PC-3 (cell line): ENCODE measurements around the gene TSNAXIP1. TPM values are rescaled to one million over a fixed set of nuclear protein-coding genes. Genes with fewer than 3 reads are reported as not detected.

Experiments used
- ATAC-seq: fragments of 200-7000 bp; cut with Tn5 transposase; 2 replicates; pipeline ENCODE4 v1.9.1; 2020; ENCODE audit warnings: mild to moderate bottlenecking, moderate library complexity
- BruUV-seq: library from RNA; stranded (reverse); fragments of 400-500 nt; replicated peaks from 2 replicates; lab custom pipeline; 2021; lab: Mats Ljungman, UMichigan
- CTCF ChIA-PET: fragments of 300-600 bp; sonication (Branson Sonifier 250); formaldehyde crosslinking; loops from one replicate; lab custom pipeline; 2022; ENCODE audit warnings: antibody characterized with exemption; lab: Charles Lee
- POLR2A ChIA-PET: fragments of 300-600 bp; sonication (Branson Sonifier 250); formaldehyde crosslinking; loops from one replicate; lab custom pipeline; 2022; ENCODE audit warnings: antibody characterized with exemption; ENCODE audit not compliant: unreplicated experiment; lab: Charles Lee
- DNase-seq: peaks from one replicate; pipeline ENCODE4 v3.0.0-alpha.2; 2015
- H2AFZ ChIP-seq: fragments of 300-600 bp; sonication (generic); 2 replicates; pipeline ENCODE4 v1.6.0; 2016; ENCODE audit warnings: antibody characterized with exemption, low read length
- H3F3A ChIP-seq: fragments of 300-600 bp; sonication (generic); one replicate; pipeline ENCODE4 v1.6.0; 2017; ENCODE audit warnings: antibody characterized with exemption, low read length, control low read depth, mild to moderate bottlenecking; ENCODE audit not compliant: unreplicated experiment
- H3K27ac ChIP-seq: fragments of 300-600 bp; sonication (generic); 2 replicates; pipeline ENCODE4 v1.5.1; 2016; ENCODE audit warnings: mild to moderate bottlenecking, low read length
- H3K27me3 ChIP-seq: fragments of 300-600 bp; sonication (generic); 2 replicates; pipeline ENCODE4 v1.6.1; 2016; ENCODE audit warnings: low read length, mixed read lengths
- H3K36me3 ChIP-seq: fragments of 300-600 bp; sonication (generic); 2 replicates; pipeline ENCODE4 v1.6.1; 2016; ENCODE audit warnings: low read depth, mixed run types, low read length, mixed read lengths
- H3K4me1 ChIP-seq: fragments of 300-600 bp; sonication (generic); 2 replicates; pipeline ENCODE4 v1.5.1; 2016; ENCODE audit warnings: low read length; ENCODE audit not compliant: insufficient read depth
- H3K4me2 ChIP-seq: fragments of 300-600 bp; sonication (generic); 2 replicates; pipeline ENCODE4 v1.6.0; 2016; ENCODE audit warnings: low read length
- H3K4me3 ChIP-seq: fragments of 300-600 bp; sonication (generic); 2 replicates; pipeline ENCODE4 v1.5.1; 2016; ENCODE audit warnings: mild to moderate bottlenecking, low read length, mixed read lengths
- H3K79me2 ChIP-seq: fragments of 300-600 bp; sonication (generic); 2 replicates; pipeline ENCODE4 v1.6.1; 2017; ENCODE audit warnings: low read length, mixed read lengths
- H3K9ac ChIP-seq: fragments of 300-600 bp; sonication (generic); 2 replicates; pipeline ENCODE4 v1.6.0; 2016; ENCODE audit warnings: mild to moderate bottlenecking, low read length
- H3K9me2 ChIP-seq: fragments of 300-600 bp; sonication (generic); replicated peaks from 2 replicates; pipeline ENCODE4 v1.6.1; 2016; ENCODE audit warnings: mixed run types, low read length, mixed read lengths
- H3K9me3 ChIP-seq: fragments of 300-600 bp; sonication (generic); 2 replicates; pipeline ENCODE4 v1.6.1; 2016; ENCODE audit warnings: low read length, mixed read lengths
- H4K20me1 ChIP-seq: fragments of 300-600 bp; sonication (generic); 2 replicates; pipeline ENCODE4 v1.6.1; 2016; ENCODE audit warnings: low read length, mixed read lengths
- EZH2 ChIP-seq: fragments of 300-600 bp; sonication (generic); IDR thresholded peaks from one replicate; pipeline ENCODE4 v1.6.1; 2017; ENCODE audit warnings: antibody characterized with exemption, mild to moderate bottlenecking, low read length; ENCODE audit not compliant: unreplicated experiment
- EZH2phosphoT487 ChIP-seq: fragments of 300-600 bp; sonication (generic); IDR thresholded peaks from 2 replicates; pipeline ENCODE4 v1.6.1; 2018; ENCODE audit warnings: mild to moderate bottlenecking, antibody characterized with exemption, low read length, borderline replicate concordance
- intact Hi-C: fragments of 100-400 bp; cut with micrococcal nuclease; formaldehyde crosslinking; loops from 2 replicates; pipeline ENCODE4 v1.9.0; 2023
- total RNA-seq: library from RNA; depleted of rRNA; stranded (reverse); fragments of >200 nt; gene quantifications from 2 replicates; pipeline ENCODE4 v1.2.3, GENCODE V29; 2014
- TF ChIP-seq, protein P1 (sequence below): fragments of 300-600 bp; sonication (generic); conservative IDR thresholded peaks from 2 replicates; pipeline ENCODE4 v1.5.1; 2017; ENCODE audit warnings: antibody characterized with exemption, low read depth, mild to moderate bottlenecking, low read length

TSNAXIP1 gene
- total RNA-seq, 1 experiment from 2014 or later, result 0.44 TPM

DNA sequence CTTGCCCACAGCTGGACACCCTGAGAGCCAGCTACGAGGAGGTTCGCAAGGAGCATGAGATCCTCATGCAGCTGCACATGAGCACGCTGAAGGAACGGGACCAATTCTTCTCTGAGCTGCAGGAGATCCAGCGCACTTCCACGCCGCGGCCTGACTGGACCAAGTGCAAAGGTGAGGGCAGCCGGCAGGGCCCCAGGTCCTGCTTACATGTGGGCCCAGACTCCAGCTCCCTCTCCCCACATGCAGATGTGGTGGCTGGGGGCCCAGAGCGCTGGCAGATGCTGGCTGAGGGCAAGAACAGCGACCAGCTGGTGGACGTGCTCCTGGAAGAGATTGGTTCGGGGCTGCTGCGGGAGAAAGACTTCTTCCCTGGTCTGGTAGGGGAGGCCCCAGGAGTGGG lies 19.2 kb downstream of the TSNAXIP1 start:
- H3F3A ChIP-seq, result no peaks in the 10 kb centered on the region
- H3K9me2 ChIP-seq, result no peaks in the 10 kb centered on the region
- H3K79me2 ChIP-seq, result no peaks in the 10 kb centered on the region
- no peak overlapping the region for H3K9ac ChIP-seq
- no peaks in the 10 kb centered on the region for H3K4me1 ChIP-seq
- no peak overlapping the region for H3K27ac ChIP-seq
- DNase-seq (no peak), ATAC-seq (no peak)
- H3K27me3 ChIP-seq, result no peaks in the 10 kb centered on the region
- ChIA-PET CTCF (no interaction called here), POLR2A (no interaction called here)
- BruUV-seq, result no TSS peak
- TF ChIP-seq, protein P1, sequence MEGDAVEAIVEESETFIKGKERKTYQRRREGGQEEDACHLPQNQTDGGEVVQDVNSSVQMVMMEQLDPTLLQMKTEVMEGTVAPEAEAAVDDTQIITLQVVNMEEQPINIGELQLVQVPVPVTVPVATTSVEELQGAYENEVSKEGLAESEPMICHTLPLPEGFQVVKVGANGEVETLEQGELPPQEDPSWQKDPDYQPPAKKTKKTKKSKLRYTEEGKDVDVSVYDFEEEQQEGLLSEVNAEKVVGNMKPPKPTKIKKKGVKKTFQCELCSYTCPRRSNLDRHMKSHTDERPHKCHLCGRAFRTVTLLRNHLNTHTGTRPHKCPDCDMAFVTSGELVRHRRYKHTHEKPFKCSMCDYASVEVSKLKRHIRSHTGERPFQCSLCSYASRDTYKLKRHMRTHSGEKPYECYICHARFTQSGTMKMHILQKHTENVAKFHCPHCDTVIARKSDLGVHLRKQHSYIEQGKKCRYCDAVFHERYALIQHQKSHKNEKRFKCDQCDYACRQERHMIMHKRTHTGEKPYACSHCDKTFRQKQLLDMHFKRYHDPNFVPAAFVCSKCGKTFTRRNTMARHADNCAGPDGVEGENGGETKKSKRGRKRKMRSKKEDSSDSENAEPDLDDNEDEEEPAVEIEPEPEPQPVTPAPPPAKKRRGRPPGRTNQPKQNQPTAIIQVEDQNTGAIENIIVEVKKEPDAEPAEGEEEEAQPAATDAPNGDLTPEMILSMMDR, result no peak
- TF ChIP-seq EZH2phosphoT487, result no peak
- no peak for TF ChIP-seq EZH2
- H3K9me3 ChIP-seq, result no peaks in the 10 kb centered on the region
- H3K4me2 ChIP-seq, result no peak overlapping the region
- no peak overlapping the region for H3K4me3 ChIP-seq
- no peaks in the 10 kb centered on the region for H4K20me1 ChIP-seq
- intact Hi-C loops, result no loop called here
- no peaks in the 10 kb centered on the region for H3K36me3 ChIP-seq
- no peak overlapping the region for H2AFZ ChIP-seq

DNA sequence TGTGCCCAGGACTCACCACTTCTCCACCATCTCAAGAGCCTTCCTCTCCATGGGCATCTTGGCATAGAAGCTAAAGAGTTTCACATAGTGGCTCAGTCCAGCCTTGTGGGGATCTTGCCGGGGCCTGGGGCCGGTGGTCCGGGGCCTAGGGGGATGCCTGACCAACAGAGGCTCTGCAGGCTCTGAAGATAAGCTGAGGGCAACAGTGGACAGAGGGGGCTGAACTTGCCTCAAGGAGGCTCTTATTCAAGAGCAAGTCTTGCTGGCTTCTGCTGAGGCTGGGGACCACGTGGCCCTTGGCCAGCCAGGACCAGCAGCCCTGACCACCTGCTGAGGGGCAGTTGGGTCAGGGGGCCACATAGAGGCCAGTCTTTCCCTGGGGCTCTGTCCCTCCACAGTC lies 22.0 kb downstream of the TSNAXIP1 start:
- TF ChIP-seq EZH2 (no peak), EZH2phosphoT487 (no peak)
- TF ChIP-seq, protein P1, result no peak
- no peak overlapping the region for H2AFZ ChIP-seq
- H3K27me3 ChIP-seq, result no peaks in the 10 kb centered on the region
- no peak overlapping the region for H3K4me3 ChIP-seq
- DNase-seq, result no peak
- POLR2A ChIA-PET, result no interaction called here
- H4K20me1 ChIP-seq, result no peaks in the 10 kb centered on the region
- H3K9me3 ChIP-seq, result no peaks in the 10 kb centered on the region
- CTCF ChIA-PET, result no interaction called here
- H3K4me2 ChIP-seq, result no peak overlapping the region
- H3K27ac ChIP-seq, result no peak overlapping the region
- no peaks in the 10 kb centered on the region for H3K9me2 ChIP-seq
- H3F3A ChIP-seq, result no peaks in the 10 kb centered on the region
- ATAC-seq, result no peak
- intact Hi-C loops, result no loop called here
- peaks cover 17% of the 10 kb centered on the region for H3K79me2 ChIP-seq
- no TSS peak for BruUV-seq
- peaks cover 6% of the 10 kb centered on the region for H3K4me1 ChIP-seq
- no peaks in the 10 kb centered on the region for H3K36me3 ChIP-seq
- no peak overlapping the region for H3K9ac ChIP-seq

DNA sequence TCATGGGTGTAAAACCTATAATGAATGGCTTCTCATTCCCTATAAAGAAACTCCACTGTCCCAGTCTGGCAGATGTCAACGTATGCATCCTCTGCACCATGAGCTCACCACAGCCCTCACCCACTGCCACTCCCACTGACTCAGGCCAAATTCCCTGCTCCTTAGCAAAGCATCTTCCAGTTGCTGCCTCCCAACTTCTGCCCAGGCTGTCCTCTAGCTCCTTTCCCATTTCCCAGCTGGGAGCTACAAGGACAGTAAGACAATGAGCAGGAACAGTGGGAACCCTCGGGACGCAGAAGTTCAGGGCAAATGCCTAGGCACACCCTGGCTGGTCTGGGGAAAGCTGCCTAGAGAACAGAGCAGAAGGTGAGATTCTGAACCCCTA lies 26.3 kb downstream of the TSNAXIP1 start:
- Histone ChIP-seq H3K79me2 (peaks cover 17% of the 10 kb centered on the region), H3K4me1 (peaks cover 11% of the 10 kb centered on the region), H4K20me1 (no peaks in the 10 kb centered on the region), H3K9me3 (no peaks in the 10 kb centered on the region), H3K4me2 (peak overlapping the region; percentile 98), H3K4me3 (peak overlapping the region; percentile 78), H3K36me3 (no peaks in the 10 kb centered on the region), H2AFZ (peak overlapping the region; percentile 99), H3F3A (no peaks in the 10 kb centered on the region), H3K9ac (peak overlapping the region; percentile 90), H3K9me2 (no peaks in the 10 kb centered on the region), H3K27ac (peak overlapping the region; percentile 24), H3K27me3 (no peaks in the 10 kb centered on the region)
- TF ChIP-seq EZH2, result no peak
- no peak for TF ChIP-seq EZH2phosphoT487
- TF ChIP-seq, protein P1, result no peak
- TSS peak; percentile 85 for BruUV-seq
- DNase-seq, result peak; percentile 68
- ATAC-seq, result peak; percentile 81
- POLR2A ChIA-PET, result no interaction called here
- intact Hi-C loops, result no loop called here
- CTCF ChIA-PET, result interaction anchor here (0.5 to 1.5 kb wide), 4 partner anchors 17 to 102 kb away, joined by 3 to 9 read pairs (median 4); no protein-coding TSS in a partner anchor
